H1 (cell line): ENCODE data around the gene PPP3CB. TPM values are rescaled to one million over a fixed set of nuclear protein-coding genes. Genes with fewer than 3 reads are reported as not detected.

Source experiments
- POLR2AphosphoS5 ChIP-seq: IDR thresholded peaks from 2 replicates; pipeline ENCODE4 v1.6.1; 2011; ENCODE audit warnings: low read depth, low read length
- RNF2 ChIP-seq: fragments of 200-900, 300-1000 bp; sonication (generic); IDR thresholded peaks from 2 replicates; pipeline ENCODE4 v1.7.1; 2016; ENCODE audit warnings: borderline replicate concordance, low read depth, mild to moderate bottlenecking, antibody characterized with exemption, low read length; ENCODE audit not compliant: poor library complexity, severe bottlenecking; ENCODE audit errors: missing control alignments
- TBP ChIP-seq: IDR thresholded peaks from 2 replicates; pipeline ENCODE4 v1.6.1; 2011; ENCODE audit warnings: low read depth, low read length, improper control_type of control experiment
- TEAD4 ChIP-seq: IDR thresholded peaks from 2 replicates; pipeline ENCODE4 v1.6.1; 2012; ENCODE audit warnings: low read depth, low read length, inconsistent platforms, mixed read lengths
- polyA plus RNA-seq, 7 experiments: library from polyadenylated mRNA; depleted of rRNA in 3 of 7; stranded (reverse) in 5 of 7; unstranded in 2 of 7; fragments of >200 nt in 5 of 7; fragments of 200-250 nt in 2 of 7; gene quantifications; 1 replicate in 5 of 7; 2 replicates in 1 of 7; 4 replicates in 1 of 7; pipeline versions ENCODE4 v1.2.1 to v1.2.3, GENCODE V29; 2011 to 2013; ENCODE audit warnings: missing spikeins in 2 of 7, mixed read lengths in 2 of 7
- total RNA-seq: library from RNA; stranded (reverse); fragmentation: NEBNext Ultra II Directional; extraction: Animal tissue kit (Norgen Biotek cat#: 25700); gene quantifications from 2 replicates; pipeline ENCODE4 v1.2.1, GENCODE V29; 2021
- TF ChIP-seq, protein P1 (sequence below), 3 experiments: IDR thresholded peaks; 1 replicate in 2 of 3; 2 replicates in 1 of 3; pipeline versions ENCODE4 v1.5.1 to v1.6.1; 2011; ENCODE audit warnings: low read length in 3 of 3, mild to moderate bottlenecking in 3 of 3, inconsistent platforms in 2 of 3, low read depth in 1 of 3, moderate library complexity in 1 of 3; ENCODE audit not compliant: insufficient read depth in 1 of 3; ENCODE audit errors: control extremely low read depth in 1 of 3
- TF ChIP-seq, protein P2 (sequence below): IDR thresholded peaks from 2 replicates; pipeline ENCODE4 v1.6.1; 2011; ENCODE audit warnings: low read depth, mild to moderate bottlenecking, low read length; ENCODE audit not compliant: insufficient read depth
- TF ChIP-seq, protein P3 (sequence below): IDR thresholded peaks from 2 replicates; pipeline ENCODE4 v1.6.1; 2011; ENCODE audit warnings: low read length, improper control_type of control experiment

Gene PPP3CB
- total and polyA plus RNA-seq, 2 of the 8 experiments (the other 6 are each of a cell fraction or from before 2014, with no cell fraction given), result 10.5 to 36.3 TPM

DNA sequence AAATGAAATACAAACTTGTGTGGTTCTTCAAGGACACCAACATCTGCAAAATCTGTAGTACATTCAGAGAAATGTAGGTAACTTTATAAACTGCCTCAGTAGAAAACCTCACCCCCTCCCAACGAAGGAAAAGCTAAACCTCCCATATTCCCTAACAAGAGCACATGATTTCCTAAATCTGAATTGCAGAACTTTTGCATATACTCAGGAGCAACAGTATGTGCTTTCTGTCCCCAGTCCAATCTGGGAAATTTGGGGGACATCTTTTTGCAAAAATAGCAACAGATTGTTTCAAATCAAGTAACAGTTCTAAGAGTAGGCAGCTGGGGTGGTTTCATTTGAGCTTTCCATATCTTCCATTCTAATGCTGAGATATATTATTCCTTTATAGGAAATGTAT, 46.7 kb downstream of the PPP3CB start (continued):
- TF ChIP-seq, protein P1, sequence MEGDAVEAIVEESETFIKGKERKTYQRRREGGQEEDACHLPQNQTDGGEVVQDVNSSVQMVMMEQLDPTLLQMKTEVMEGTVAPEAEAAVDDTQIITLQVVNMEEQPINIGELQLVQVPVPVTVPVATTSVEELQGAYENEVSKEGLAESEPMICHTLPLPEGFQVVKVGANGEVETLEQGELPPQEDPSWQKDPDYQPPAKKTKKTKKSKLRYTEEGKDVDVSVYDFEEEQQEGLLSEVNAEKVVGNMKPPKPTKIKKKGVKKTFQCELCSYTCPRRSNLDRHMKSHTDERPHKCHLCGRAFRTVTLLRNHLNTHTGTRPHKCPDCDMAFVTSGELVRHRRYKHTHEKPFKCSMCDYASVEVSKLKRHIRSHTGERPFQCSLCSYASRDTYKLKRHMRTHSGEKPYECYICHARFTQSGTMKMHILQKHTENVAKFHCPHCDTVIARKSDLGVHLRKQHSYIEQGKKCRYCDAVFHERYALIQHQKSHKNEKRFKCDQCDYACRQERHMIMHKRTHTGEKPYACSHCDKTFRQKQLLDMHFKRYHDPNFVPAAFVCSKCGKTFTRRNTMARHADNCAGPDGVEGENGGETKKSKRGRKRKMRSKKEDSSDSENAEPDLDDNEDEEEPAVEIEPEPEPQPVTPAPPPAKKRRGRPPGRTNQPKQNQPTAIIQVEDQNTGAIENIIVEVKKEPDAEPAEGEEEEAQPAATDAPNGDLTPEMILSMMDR (IDR thresholded peaks at IDR 0.05; ENCODE audit: control extremely low read depth in 1 of 3, insufficient read depth in 1 of 3, low read depth in 1 of 3, low read length in 3 of 3), result no peak
- TF ChIP-seq TBP (no peak), TEAD4 (no peak), RNF2 (no peak), POLR2AphosphoS5 (no peak)
- TF ChIP-seq, protein P2, sequence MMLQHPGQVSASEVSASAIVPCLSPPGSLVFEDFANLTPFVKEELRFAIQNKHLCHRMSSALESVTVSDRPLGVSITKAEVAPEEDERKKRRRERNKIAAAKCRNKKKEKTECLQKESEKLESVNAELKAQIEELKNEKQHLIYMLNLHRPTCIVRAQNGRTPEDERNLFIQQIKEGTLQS, result no peak
- TF ChIP-seq, protein P3, sequence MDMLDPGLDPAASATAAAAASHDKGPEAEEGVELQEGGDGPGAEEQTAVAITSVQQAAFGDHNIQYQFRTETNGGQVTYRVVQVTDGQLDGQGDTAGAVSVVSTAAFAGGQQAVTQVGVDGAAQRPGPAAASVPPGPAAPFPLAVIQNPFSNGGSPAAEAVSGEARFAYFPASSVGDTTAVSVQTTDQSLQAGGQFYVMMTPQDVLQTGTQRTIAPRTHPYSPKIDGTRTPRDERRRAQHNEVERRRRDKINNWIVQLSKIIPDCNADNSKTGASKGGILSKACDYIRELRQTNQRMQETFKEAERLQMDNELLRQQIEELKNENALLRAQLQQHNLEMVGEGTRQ, result no peak
